RWPE2 (cell line): ENCODE data around the gene TLCD3A.
A peak's percentile ranks its signal among the peaks of the same experiment; 100 is the strongest.

Source experiments
- ATAC-seq: fragments of 200-7000 bp; cut with Tn5 transposase; 3 replicates; pipeline ENCODE4 v1.9.1; 2021; ENCODE audit warnings: low read depth
- DNase-seq: peaks from one replicate; pipeline ENCODE4 v3.0.0-alpha.2; 2020; ENCODE audit warnings: low spot score
- H3K27ac ChIP-seq: fragments of 450-650 bp; 2 replicates; pipeline ENCODE4 v1.5.1; 2017; ENCODE audit warnings: mild to moderate bottlenecking; ENCODE audit not compliant: poor library complexity, severe bottlenecking
- H3K27me3 ChIP-seq: fragments of 250-450 bp; sonication (Bioruptor Pico); 2 replicates; pipeline ENCODE4 v1.5.1; 2021; ENCODE audit warnings: mild to moderate bottlenecking, moderate library complexity; ENCODE audit not compliant: insufficient read depth, poor library complexity, severe bottlenecking
- H3K36me3 ChIP-seq: fragments of 250-450 bp; sonication (Bioruptor Pico); 2 replicates; pipeline ENCODE4 v1.5.1; 2020; ENCODE audit warnings: low read depth, mild to moderate bottlenecking, moderate library complexity
- H3K4me1 ChIP-seq: fragments of 250-450 bp; sonication (Bioruptor Pico); 2 replicates; pipeline ENCODE4 v1.5.1; 2021; ENCODE audit warnings: mild to moderate bottlenecking, moderate library complexity; ENCODE audit not compliant: insufficient read depth, poor library complexity, severe bottlenecking
- H3K4me3 ChIP-seq: fragments of 250-450 bp; sonication (Bioruptor Pico); 2 replicates; pipeline ENCODE4 v1.5.1; 2021; ENCODE audit warnings: mild to moderate bottlenecking, moderate library complexity; ENCODE audit not compliant: severe bottlenecking
- H3K9me3 ChIP-seq: fragments of 250-450 bp; sonication (Bioruptor Pico); 2 replicates; pipeline ENCODE4 v1.5.1; 2021; ENCODE audit warnings: mild to moderate bottlenecking, moderate library complexity; ENCODE audit not compliant: severe bottlenecking
- CTCF ChIP-seq: fragments of 450-650 bp; IDR thresholded peaks from one replicate; pipeline ENCODE4 v1.5.1; 2017; ENCODE audit warnings: mild to moderate bottlenecking, moderate library complexity; ENCODE audit not compliant: poor library complexity, severe bottlenecking

The TLCD3A gene

DNA sequence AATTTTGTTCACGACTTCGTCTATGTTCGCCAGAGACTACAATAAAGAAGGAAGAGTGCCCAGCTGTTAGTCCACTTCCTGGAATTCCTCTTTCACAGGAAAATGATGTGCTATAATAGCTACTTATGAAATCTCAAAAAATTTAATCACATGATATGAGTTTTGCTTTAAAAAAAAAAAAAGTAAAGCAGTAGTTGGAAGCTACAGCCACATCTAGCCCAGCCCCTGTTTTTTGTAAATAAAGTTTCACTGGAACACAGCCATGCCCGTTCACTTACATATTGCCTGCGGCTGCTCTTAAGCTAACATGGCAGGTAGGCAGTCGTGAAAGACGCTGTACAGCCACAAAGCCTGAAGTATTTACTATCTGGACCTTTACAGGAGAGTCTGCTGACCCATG is 33.1 kb upstream of the TLCD3A start:
- H3K27me3 ChIP-seq: no peaks in the 10 kb centered on the region
- no peak overlapping the region for H3K4me3 ChIP-seq
- no peak for DNase-seq
- peaks cover 6% of the 10 kb centered on the region for H3K4me1 ChIP-seq
- no peak for ATAC-seq
- no peaks in the 10 kb centered on the region for H3K9me3 ChIP-seq
- H3K36me3 ChIP-seq: peaks cover 60% of the 10 kb centered on the region
- H3K27ac ChIP-seq: no peak overlapping the region
- no peak for TF ChIP-seq CTCF

GRCh38 chr17:700504-701094 is 31.8 kb upstream of the TLCD3A start:
- DNase-seq (no peak), ATAC-seq (no peak; the same call in 2 of the 3 replicates)
- H3K4me3 ChIP-seq: no peak overlapping the region
- no peaks in the 10 kb centered on the region for H3K27me3 ChIP-seq
- H3K27ac ChIP-seq: no peak overlapping the region
- H3K9me3 ChIP-seq: no peaks in the 10 kb centered on the region
- H3K36me3 ChIP-seq: peaks cover 58% of the 10 kb centered on the region
- no peaks in the 10 kb centered on the region for H3K4me1 ChIP-seq
- peak; percentile 86 for TF ChIP-seq CTCF

GRCh38 chr17:703081-703875 is 29.1 kb upstream of the TLCD3A start:
- Histone ChIP-seq H3K9me3 (no peaks in the 10 kb centered on the region), H3K4me1 (no peaks in the 10 kb centered on the region), H3K27ac (no peak overlapping the region), H3K36me3 (peaks cover 55% of the 10 kb centered on the region), H3K4me3 (no peak overlapping the region), H3K27me3 (no peaks in the 10 kb centered on the region)
- DNase-seq: no peak
- no peak for TF ChIP-seq CTCF
- ATAC-seq: no peak

DNA sequence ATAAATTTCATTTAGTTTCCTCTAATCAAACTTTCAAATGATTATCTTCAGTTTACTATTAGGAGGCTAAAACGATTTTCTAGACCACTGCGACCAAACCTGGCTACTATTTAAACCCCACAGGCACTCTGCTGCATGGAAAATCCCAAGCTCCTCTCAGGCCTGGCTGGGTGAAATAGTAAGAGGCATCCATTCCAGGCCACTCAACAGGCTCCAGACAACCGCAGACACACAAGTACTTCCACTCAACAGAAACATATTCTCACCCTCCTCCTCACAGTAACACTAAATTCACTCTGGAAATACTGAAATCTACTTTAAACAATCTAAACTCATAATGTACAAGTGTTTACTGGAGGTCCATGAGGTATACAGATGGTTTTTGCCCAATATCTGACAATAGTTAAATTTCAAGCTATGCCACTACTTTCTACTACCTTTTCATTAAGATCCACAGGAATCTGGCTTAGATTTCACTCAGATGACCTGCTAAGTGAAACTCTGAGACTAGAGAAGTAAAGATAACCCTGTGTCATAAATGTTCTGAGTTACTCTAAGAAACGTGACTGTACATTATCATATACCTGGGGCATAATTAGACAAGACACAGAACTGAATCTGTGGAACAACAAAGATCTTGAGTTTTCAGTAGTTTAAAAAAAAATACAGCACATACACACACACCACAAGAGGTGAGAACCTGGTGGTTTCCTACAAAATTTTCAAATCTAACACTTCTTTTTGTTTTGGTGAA is 28.1 kb upstream of the TLCD3A start:
- Histone ChIP-seq H3K9me3 (no peaks in the 10 kb centered on the region), H3K36me3 (peaks cover 57% of the 10 kb centered on the region), H3K4me3 (no peak overlapping the region), H3K4me1 (no peaks in the 10 kb centered on the region), H3K27me3 (no peaks in the 10 kb centered on the region), H3K27ac (no peak overlapping the region)
- no peak for ATAC-seq
- DNase-seq: no peak
- no peak for TF ChIP-seq CTCF
